Coronary artery (tissue), 2 donors: ENCODE data around the gene SOSTDC1.

Experiments
- DNase-seq: peaks from one replicate; pipeline ENCODE4 v3.0.0-alpha.2; 2017; ENCODE audit warnings: low spot score
- H3K27ac ChIP-seq, 2 donors: fragments of 200-600 bp; sonication (generic); one replicate each; pipeline ENCODE4 v1.5.1; 2016 to 2019
- H3K4me3 ChIP-seq: fragments of 200-600 bp; sonication (generic); 2 replicates; pipeline ENCODE4 v1.5.1; 2016; ENCODE audit warnings: mild to moderate bottlenecking, moderate library complexity
- TF ChIP-seq, protein P1 (sequence below): fragments of 200-600 bp; sonication (generic); IDR thresholded peaks from one replicate; pipeline ENCODE4 v1.5.1; 2019; ENCODE audit warnings: antibody characterized with exemption

Gene SOSTDC1

DNA sequence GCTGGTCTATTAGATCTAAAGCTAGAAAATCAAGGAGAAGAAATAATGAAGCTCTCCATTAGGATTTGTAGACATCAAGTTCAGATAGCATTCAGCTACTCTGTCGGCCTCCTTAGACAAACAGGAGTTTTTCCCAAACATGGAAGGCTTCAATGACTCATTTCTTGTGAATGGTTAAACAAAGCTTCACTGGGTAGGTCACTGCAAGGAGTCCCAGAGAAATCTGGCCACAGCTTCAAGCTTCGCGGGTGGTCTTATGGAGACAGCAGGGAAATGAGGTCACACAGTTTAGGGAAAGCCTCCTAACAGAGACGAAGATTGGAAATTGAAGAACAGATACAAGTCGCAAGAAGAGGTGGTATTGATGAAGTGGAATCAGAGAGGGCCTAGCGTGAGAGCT lies 38.5 kb upstream of the SOSTDC1 start:
- H3K27ac ChIP-seq = no peak overlapping the region
- no peak overlapping the region for H3K4me3 ChIP-seq
- TF ChIP-seq, protein P1, sequence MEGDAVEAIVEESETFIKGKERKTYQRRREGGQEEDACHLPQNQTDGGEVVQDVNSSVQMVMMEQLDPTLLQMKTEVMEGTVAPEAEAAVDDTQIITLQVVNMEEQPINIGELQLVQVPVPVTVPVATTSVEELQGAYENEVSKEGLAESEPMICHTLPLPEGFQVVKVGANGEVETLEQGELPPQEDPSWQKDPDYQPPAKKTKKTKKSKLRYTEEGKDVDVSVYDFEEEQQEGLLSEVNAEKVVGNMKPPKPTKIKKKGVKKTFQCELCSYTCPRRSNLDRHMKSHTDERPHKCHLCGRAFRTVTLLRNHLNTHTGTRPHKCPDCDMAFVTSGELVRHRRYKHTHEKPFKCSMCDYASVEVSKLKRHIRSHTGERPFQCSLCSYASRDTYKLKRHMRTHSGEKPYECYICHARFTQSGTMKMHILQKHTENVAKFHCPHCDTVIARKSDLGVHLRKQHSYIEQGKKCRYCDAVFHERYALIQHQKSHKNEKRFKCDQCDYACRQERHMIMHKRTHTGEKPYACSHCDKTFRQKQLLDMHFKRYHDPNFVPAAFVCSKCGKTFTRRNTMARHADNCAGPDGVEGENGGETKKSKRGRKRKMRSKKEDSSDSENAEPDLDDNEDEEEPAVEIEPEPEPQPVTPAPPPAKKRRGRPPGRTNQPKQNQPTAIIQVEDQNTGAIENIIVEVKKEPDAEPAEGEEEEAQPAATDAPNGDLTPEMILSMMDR = no peak

DNA sequence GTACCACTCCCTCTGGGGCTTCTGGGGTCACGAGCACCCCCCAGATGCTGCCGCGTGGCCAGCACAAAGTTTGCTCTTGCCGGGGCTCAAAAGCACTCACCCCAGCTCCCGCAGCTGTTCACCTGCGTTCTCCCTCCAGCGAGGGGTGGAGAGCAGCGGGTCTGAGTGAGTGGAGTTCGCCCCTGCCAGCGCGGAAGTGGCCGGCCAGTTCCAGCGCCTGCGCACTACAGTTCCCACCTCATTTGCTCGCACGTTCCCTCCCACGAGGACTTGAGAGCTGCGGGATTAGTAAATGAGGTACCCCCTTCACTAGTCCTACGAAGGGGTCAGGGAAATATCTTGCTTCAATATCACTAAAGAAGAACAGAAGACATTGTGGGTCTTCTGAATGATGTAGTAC lies 36.8 kb upstream of the SOSTDC1 start:
- TF ChIP-seq, protein P1 = no peak
- H3K27ac ChIP-seq = no peak overlapping the region
- DNase-seq = no peak
- no peak overlapping the region for H3K4me3 ChIP-seq

More for the DNA sequence above, 38.5 kb upstream of the SOSTDC1 start:
- no peak for DNase-seq

DNA sequence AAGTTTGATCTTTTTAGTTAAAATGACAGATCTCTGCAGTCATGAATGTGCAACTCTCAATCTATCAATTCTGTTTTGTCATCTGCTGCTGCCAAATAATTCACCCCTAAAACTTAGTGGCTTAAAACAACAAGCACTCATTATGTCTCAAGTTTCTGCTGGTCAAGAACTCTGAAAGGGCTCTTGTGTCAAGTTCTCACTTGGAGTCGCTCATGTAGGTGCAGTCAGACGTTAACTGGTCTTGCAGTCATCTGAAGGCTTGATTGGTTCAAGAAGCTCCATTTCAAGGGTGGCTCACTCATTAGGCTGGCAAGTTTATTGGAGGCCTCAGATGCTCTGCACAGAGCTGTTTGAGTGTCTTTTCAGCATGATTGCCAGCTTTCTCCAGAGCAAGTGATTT lies 32.6 kb upstream of the SOSTDC1 start:
- DNase-seq = no peak
- Histone ChIP-seq H3K4me3 (no peak overlapping the region), H3K27ac (no peak overlapping the region)
- TF ChIP-seq, protein P1 = no peak

DNA sequence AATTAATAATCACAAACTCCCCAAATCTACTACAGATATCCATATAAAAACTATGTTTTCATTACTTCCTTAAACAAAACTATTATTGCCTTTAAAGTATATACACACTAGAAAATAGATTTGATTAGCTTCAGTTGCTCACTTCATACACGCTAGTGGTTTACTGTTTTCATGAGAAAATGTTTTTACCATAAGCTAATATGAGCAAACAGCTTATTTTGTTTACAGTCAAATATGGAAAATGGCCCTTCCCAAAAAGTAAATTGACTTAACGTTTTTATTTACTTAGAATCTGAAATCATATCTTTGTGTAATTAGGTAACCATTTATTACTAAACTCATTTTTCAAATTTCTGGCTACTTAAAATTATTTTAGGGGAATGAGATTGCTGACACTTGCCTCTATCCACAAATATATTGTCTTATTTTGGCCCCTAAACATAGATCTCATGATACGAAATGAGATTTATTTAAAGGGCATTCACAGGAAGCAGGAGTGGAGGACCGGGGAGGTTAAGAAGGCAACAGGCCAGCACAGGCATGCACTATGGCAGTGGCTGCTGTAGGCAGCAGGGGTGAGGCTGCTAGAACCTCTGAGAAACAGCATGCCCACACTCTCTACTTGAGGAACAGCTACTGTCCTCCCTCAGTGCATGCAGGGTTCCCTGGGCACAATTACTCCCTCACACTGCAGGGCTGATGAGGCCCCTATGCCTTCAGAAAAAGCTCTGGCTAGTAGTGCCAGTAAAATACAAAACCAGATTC lies 29.6 kb upstream of the SOSTDC1 start:
- Histone ChIP-seq H3K27ac (no peak overlapping the region), H3K4me3 (no peak overlapping the region)
- no peak for DNase-seq
- TF ChIP-seq, protein P1 = no peak

DNA sequence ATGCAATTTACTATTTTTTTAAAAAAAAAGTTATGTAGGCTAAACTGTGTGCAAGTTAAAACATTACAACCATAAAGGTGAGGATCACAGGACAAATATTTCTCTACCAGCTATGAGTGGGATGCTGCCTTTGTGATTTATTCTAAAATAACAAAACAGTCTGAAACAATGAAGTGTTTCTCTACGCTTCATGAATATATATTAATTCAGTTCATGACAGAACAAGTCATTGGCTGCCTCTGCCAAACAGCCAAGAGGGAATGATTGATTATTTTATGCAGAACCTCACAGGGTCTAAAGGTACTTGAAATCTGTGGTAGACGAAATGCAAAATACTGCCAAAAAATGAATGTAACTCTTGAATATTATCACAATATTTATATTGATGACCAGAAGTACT lies 29.0 kb upstream of the SOSTDC1 start:
- Histone ChIP-seq H3K27ac (no peak overlapping the region), H3K4me3 (no peak overlapping the region)
- DNase-seq = no peak
- TF ChIP-seq, protein P1 = no peak

DNA sequence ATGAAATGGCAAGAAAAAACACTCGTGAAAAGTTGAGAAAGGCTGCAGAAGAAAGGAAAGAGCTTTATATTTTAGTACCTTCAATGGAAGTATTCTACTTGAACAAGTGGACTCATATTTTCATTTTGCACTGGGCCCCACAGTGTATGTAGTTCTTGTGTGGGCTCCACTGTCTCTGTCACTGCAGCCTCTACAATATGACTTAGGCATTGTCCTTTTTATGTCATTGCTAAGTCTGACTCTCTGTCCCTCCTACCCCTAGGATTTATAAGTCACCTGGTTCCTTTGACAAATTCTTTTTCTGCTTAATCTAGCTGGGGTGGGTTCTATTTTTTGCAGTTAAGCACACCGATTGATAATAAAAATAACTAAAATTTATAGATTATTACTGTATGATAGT lies 27.7 kb upstream of the SOSTDC1 start:
- no peak for DNase-seq
- TF ChIP-seq, protein P1 = no peak
- Histone ChIP-seq H3K4me3 (no peak overlapping the region), H3K27ac (no peak overlapping the region)

DNA sequence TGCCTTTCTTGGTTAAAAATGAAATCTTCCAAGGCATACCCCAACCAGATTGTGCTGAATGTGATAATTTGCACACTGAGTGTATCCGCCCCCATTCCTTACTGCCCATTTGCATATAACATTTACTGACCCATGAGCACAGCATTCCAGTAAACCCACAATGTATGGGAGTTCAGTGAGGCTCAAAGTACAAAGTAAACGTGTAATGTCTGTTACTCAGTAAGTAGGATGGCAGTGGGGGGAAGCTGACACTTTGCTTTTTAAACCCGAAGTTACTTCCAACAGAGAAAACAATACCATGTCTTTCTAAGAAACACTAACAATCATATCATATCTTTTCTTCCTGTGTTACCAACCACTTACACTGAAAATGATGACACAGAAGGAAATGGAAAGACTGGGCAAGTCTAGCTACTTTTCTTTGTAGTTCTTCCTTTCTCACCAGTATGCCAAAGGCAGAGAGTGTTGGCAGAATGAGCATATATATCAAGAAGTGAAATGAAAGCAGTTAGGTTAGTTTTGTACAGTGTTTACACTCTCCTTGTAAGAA lies 27.1 kb upstream of the SOSTDC1 start:
- TF ChIP-seq, protein P1 = no peak
- Histone ChIP-seq H3K27ac (no peak overlapping the region), H3K4me3 (no peak overlapping the region)
- DNase-seq = no peak
